Hematopoietic multipotent progenitor cell (in vitro differentiated cells): ENCODE measurements around the gene CD36. TPM values are rescaled to one million over a fixed set of nuclear protein-coding genes. Genes with fewer than 3 reads are reported as not detected.
A peak's percentile ranks its signal among the peaks of the same experiment; 100 is the strongest.

ENCODE experiments used
- DNase-seq, 3 donors: peaks; one replicate each; pipeline ENCODE4 v3.0.0-alpha.2; 2011 to 2015; ENCODE audit warnings: low read depth in 2 of 3, low spot score in 2 of 3
- small RNA-seq: library from RNA; depleted of rRNA; stranded (forward); fragments of <200 nt; gene quantifications from one replicate; pipeline ENCODE3, GENCODE V24; 2012
- total RNA-seq: library from RNA; depleted of rRNA; stranded (reverse); fragments of >200 nt; gene quantifications from one replicate; pipeline ENCODE4 v1.2.3, GENCODE V29; 2012

Gene CD36
- total RNA-seq, 1 donor, result 3.2 TPM

GRCh38 chr7:80686576-80686975 is 48.1 kb downstream of the CD36 start:
- no peak for DNase-seq

GRCh38 chr7:80699045-80699638 is 60.7 kb downstream of the CD36 start:
- DNase-seq, result peak in 2 of 3 donors; percentile 22 to 74

GRCh38 chr7:80699721-80700256 is 61.3 kb downstream of the CD36 start:
- no peak for DNase-seq

- DNase-seq, result no peak
These were observed 64.8 kb downstream of the CD36 start for GRCh38 chr7:80703272-80703671.

GRCh38 chr7:80705130-80705781 is 66.8 kb downstream of the CD36 start:
- DNase-seq, result no peak

GRCh38 chr7:80707318-80707717 is 68.9 kb downstream of the CD36 start:
- no peak for DNase-seq

- no peak for DNase-seq
These were observed 69.7 kb downstream of the CD36 start for GRCh38 chr7:80708123-80708522.

GRCh38 chr7:80711531-80711930 is 73.1 kb downstream of the CD36 start:
- no peak for DNase-seq

- no peak for DNase-seq
These were observed 80.8 kb downstream of the CD36 start for GRCh38 chr7:80719261-80719660.

- DNase-seq, result no peak
These were observed 81.7 kb downstream of the CD36 start for GRCh38 chr7:80720146-80720545.

- no peak for DNase-seq
These were observed 83.6 kb downstream of the CD36 start for GRCh38 chr7:80721883-80722615.

GRCh38 chr7:80722616-80723195 is 84.3 kb downstream of the CD36 start:
- no peak for DNase-seq

GRCh38 chr7:80724249-80724871 is 85.9 kb downstream of the CD36 start:
- DNase-seq, result no peak

- no peak for DNase-seq
These were observed 86.8 kb downstream of the CD36 start for GRCh38 chr7:80725181-80725611.

Small RNA genes within 50 kb of the gene (small RNA-seq; reads per million reads assigned to genes)
- not detected for gene AC073850.1

Other genes with a start within 250 kb of the CD36 start
- gene GNAT3, start 126.6 kb upstream of the CD36 start, total RNA-seq, result not detected